Adrenal gland (tissue), 5 donors: ENCODE measurements around the gene SHROOM4.

Experiments
- CTCF ChIP-seq, 6 experiments: fragments of 450-650 bp in 4 of 6; fragments of 200-600 bp in 2 of 6; sonication (generic) in 1 of 6; IDR thresholded peaks; 1 replicate in 5 of 6; 2 replicates in 1 of 6; pipeline versions ENCODE4 v1.5.1 to v1.8.0; 2016 to 2021; ENCODE audit warnings: antibody characterized with exemption in 6 of 6, mild to moderate bottlenecking in 2 of 6, moderate library complexity in 1 of 6
- POLR2A ChIP-seq, 2 donors: fragments of 450-650 bp; IDR thresholded peaks; one replicate each; pipeline ENCODE4 v1.6.1; 2017; ENCODE audit warnings: antibody characterized with exemption in 2 of 2, mild to moderate bottlenecking in 2 of 2, moderate library complexity in 1 of 2
- donor health status: DM: no; HTN: no; CAD: no.

GRCh38 chrX:50716706-50717105 lies 97.3 kb downstream of the SHROOM4 start:
- TF ChIP-seq POLR2A (IDR thresholded peaks at IDR 0.05), result no peak
- no peak for TF ChIP-seq CTCF (IDR thresholded peaks at IDR 0.05)
